Muscle of back (tissue), 13 donors: ENCODE results near the gene KLHDC7B. TPM values are rescaled to one million over a fixed set of nuclear protein-coding genes. Genes with fewer than 3 reads are reported as not detected.

Experiments used
- DNase-seq, 3 donors: peaks; one replicate each; pipeline versions ENCODE4 v3.0.0 to v3.0.0-alpha.2; 2013
- long read RNA-seq, 9 donors: transcript quantifications; one replicate each; lab custom pipeline, GENCODE V29; 2026
- polyA plus RNA-seq, 10 donors: library from polyadenylated mRNA; unstranded; fragments of 120-200 nt; gene quantifications; one replicate each; pipeline ENCODE4 v1.2.1, GENCODE V29; 2013; ENCODE audit not compliant: insufficient read length in 10 of 10

The KLHDC7B gene
- polyA plus RNA-seq: under 1 TPM in 2 of 10 donors, not detected in 8; 0.18 to 0.19 TPM
- long read RNA-seq, donor 1: 0 reads
- long read RNA-seq, donor 2: 0 reads
- long read RNA-seq, donor 3: 0 reads
- long read RNA-seq, donor 4: 0 reads
- long read RNA-seq, donor 5: 0 reads
- long read RNA-seq, donor 6: 0 reads
- long read RNA-seq, donor 7: 0 reads
- long read RNA-seq, donor 8: 0 reads
- long read RNA-seq, donor 9: 0 reads

GRCh38 chr22:50545522-50546325 lies at the start of gene KLHDC7B:
Gene KLHDC7B (plus strand): TSS chr22:50545899. CDS start chr22:50546244, 345 bp downstream.
- no peak for DNase-seq

DNA sequence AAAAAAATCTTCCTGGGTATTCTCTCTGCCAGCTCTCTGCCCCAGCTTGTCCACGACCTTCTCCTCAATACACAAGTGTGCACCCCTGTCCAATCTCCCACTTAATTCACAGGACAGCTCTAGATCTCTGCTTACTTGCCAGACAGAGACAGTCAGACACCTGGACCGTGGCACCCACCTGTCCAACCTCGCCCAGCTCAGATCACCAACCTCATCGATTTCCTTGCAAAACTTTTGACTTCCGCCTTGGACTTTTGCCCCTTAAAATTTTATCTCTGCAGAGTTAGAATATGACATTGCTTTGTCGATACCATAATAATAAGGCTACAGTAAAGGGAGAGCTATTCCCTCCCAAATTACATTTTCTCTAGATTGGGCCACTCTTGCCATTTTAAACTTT lies 48.6 kb upstream of the KLHDC7B start:
- no peak for DNase-seq

DNA sequence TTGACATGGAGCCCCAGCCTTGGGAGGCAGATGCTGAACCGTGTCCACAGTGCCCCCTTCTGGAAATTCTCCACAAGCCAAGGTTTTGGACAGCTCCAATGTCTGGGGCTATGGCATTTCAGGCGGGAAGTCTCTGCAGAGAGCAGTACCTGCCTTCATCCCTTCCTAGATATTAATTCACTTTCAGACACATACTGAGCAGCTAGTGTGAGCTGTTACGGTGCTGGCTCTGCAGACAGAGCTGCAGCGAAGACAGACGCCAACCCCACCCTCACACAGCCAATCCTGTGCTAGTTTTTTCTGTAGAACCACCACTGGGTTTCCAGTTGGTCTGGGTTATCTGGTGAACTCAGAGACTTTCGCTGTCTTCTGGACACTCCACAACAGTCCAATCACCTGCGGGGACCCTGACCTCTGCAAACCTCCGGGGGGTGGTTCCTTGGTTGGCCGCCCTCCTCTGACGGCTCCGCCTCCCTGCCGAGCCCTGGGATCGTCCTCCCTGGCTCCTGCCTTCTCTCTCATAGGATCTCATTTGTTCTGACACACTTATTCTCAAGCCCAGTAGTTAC lies 47.3 kb upstream of the KLHDC7B start:
- peak in 2 of 3 donors; percentile 42 to 53 for DNase-seq

GRCh38 chr22:50500452-50500851 lies 45.2 kb upstream of the KLHDC7B start:
- DNase-seq: no peak

DNA sequence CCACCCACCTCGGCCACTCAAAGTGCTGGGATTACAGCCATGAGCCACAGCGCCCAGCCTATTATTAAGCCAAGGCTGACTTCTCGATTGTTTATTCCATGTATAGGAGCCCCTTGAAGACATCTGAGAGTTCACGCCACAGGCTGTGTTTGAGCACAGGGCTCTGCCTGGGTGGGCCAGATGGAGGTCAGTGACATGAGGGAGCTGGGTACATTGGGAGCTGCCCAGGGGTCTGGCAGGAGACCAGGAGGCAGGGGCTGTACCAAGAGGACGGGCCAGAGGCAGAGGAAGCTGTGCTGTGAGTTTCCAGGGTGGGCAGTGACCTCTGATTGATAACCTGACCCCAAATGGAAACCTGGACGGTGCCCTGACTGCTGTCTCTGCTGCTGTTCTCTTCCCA lies 43.6 kb upstream of the KLHDC7B start:
- no peak for DNase-seq

GRCh38 chr22:50502628-50503474 lies 42.8 kb upstream of the KLHDC7B start:
- no peak for DNase-seq

DNA sequence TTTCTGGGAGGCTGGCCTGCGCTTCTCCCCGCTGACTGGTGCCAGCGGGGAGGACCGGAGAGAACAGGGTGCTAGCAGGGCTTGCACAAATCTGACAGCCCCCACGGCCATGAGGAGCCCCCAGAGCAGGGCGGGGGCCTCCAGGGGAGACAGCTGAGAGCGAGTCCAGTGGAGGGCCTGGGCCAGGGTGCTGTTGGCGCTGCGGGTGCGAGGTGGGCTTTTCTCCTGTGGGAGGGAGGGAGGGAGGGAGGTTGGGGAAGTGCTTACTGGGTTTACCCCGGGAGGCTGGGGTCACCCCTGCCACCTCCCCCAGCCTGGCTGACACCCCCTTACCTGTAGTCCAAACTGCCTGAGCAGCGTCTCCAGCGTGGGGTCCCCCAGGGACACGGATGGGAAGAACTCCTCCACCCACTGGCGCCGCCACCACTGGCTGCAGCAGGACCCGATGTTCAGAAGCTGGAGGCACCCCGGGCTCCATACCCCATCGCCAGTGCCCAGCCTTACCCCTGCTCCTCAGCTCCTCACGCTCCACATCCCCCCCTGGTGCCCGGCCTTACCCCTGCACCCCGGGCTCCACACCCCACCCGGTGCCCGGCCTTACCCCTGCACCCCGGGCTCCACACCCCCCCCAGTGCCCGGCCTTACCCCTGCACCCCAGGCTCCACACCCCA lies 42.1 kb upstream of the KLHDC7B start:
- DNase-seq: no peak

GRCh38 chr22:50504369-50505211 lies 41.1 kb upstream of the KLHDC7B start:
- no peak for DNase-seq

- no peak for DNase-seq
Observed at GRCh38 chr22:50505276-50505775, 40.4 kb upstream of the KLHDC7B start.

- no peak for DNase-seq
Observed at GRCh38 chr22:50505776-50506610, 39.7 kb upstream of the KLHDC7B start.

DNA sequence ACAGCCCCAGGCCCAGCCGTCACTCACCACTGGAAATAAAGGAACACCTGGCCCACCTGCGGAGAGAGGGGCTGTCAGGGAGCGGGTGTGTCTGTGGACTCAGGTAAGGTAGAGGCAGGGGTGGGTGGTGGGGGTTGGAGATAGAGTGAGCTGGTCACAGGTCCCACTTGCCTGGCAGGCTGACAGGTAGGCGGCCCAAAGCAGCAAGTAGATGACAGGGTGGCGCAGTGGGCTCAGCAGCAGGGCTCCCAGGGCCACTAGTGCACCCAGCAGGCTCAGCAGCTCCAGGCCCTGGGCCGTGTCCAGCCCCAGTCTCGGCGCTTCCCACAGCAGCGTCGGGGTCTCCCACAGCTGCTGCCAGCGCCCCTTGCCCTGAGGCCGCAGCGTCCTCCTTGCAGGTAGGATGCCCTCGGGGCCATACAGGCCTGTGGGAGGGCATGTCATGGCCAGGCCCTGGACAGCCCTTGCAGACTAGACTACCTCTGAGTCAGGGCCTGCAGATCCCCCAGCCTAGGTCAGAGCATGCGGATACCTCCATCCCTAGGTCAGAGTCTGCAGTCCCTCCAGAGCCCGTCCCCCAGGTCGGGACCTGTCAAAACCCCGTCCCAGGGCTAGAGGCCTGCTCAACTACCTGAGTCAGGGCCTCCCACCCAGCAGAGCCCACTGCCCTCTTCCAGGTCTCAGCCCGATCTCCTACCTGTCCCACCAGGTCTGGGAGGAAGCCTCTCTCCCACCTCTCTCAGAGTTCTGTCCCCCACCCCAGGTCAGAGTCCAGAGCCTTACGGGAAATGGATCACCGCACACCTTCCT lies 38.9 kb upstream of the KLHDC7B start:
- no peak for DNase-seq

GRCh38 chr22:50507421-50507990 lies 38.2 kb upstream of the KLHDC7B start, which contains the start of gene LMF2:
Gene LMF2 (minus strand): TSS chr22:50507702. CDS start chr22:50507675, 27 bp downstream.
- DNase-seq: peak in 1 of 3 donors; percentile 93

GRCh38 chr22:50507991-50508884 lies 37.5 kb upstream of the KLHDC7B start, which contains the start of gene NCAPH2:
Gene NCAPH2 (plus strand): TSS chr22:50508224. CDS start chr22:50508338, 114 bp downstream.
- peak; percentile 97 to 100 (median 99) for DNase-seq

GRCh38 chr22:50508897-50509296 lies 36.8 kb upstream of the KLHDC7B start:
- no peak for DNase-seq

DNA sequence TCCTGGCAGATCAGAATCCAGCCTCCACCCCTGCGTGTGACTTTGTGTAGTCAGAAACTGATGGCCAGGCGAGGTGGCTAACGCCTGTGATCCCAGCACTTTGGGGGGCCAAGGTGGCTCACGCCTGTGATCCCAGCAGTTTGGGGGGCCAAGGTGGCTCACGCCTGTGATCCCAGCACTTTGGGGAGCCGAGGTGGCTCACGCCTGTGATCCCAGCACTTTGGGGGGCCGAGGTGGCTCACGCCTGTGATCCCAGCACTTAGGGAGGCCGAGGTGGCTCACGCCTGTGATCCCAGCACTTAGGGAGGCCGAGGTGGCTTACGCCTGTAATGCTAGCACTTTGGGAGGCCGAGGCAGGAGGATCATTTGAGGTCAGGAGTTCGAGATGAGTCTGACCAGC lies 32.5 kb upstream of the KLHDC7B start:
- no peak for DNase-seq

DNA sequence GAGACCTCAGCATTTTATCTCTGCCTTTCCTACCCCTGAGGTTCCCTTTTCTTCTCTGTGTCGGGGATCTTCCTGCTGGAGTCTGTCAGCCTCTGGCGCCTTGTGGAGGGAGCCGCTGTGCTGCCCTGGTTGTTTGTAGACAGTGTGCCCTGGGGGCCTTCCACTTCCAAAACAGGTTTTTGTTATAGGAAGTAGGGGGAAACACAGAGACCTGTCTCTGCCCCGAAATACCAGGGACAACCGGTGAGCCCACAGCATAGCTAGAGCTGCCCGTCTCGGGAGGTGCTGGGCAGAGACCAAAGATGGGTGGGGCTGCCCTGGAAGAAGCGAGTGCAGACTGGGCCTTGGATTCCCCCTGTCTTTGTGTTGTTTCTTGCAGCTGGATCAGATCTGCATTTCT lies 29.6 kb upstream of the KLHDC7B start:
- DNase-seq: no peak

GRCh38 chr22:50516891-50517290 lies 28.8 kb upstream of the KLHDC7B start:
- DNase-seq: no peak
